Dendritic cell treated with granulocyte-macrophage colony-stimulating factor and Interleukin-4, amounts not matched to agents 40 ng/mL and 50 ng/mL, for 4 days (primary cell): ENCODE results near the gene TNK2.
A peak's percentile ranks its signal among the peaks of the same experiment; 100 is the strongest.
"Not testable (repeated sequence)": the region's sequence is repeated elsewhere in the genome, so short reads cannot be mapped to it uniquely, and the experiment has no call there.

Experiments used
- H3K27ac Mint-ChIP-seq: one replicate; pipeline ENCODE4 v1.8.0; 2022; ENCODE audit warnings: mild to moderate bottlenecking, mixed read lengths
- H3K27me3 Mint-ChIP-seq: one replicate; pipeline ENCODE4 v1.8.0; 2022; ENCODE audit warnings: mild to moderate bottlenecking, mixed read lengths
- H3K36me3 Mint-ChIP-seq: one replicate; pipeline ENCODE4 v1.8.0; 2022; ENCODE audit warnings: low read depth, mixed read lengths
- H3K4me1 Mint-ChIP-seq: one replicate; pipeline ENCODE4 v1.8.0; 2022; ENCODE audit warnings: low read depth, mixed read lengths
- H3K4me3 Mint-ChIP-seq: one replicate; pipeline ENCODE4 v1.8.0; 2022; ENCODE audit warnings: mild to moderate bottlenecking, moderate library complexity, mixed read lengths
- H3K9me3 Mint-ChIP-seq: one replicate; pipeline ENCODE4 v1.8.0; 2022; ENCODE audit warnings: mixed read lengths
- intact Hi-C: fragments of 100-400 bp; cut with micrococcal nuclease; formaldehyde crosslinking; loops from one replicate; pipeline ENCODE4 v1.15.0; 2022

TNK2 gene

DNA sequence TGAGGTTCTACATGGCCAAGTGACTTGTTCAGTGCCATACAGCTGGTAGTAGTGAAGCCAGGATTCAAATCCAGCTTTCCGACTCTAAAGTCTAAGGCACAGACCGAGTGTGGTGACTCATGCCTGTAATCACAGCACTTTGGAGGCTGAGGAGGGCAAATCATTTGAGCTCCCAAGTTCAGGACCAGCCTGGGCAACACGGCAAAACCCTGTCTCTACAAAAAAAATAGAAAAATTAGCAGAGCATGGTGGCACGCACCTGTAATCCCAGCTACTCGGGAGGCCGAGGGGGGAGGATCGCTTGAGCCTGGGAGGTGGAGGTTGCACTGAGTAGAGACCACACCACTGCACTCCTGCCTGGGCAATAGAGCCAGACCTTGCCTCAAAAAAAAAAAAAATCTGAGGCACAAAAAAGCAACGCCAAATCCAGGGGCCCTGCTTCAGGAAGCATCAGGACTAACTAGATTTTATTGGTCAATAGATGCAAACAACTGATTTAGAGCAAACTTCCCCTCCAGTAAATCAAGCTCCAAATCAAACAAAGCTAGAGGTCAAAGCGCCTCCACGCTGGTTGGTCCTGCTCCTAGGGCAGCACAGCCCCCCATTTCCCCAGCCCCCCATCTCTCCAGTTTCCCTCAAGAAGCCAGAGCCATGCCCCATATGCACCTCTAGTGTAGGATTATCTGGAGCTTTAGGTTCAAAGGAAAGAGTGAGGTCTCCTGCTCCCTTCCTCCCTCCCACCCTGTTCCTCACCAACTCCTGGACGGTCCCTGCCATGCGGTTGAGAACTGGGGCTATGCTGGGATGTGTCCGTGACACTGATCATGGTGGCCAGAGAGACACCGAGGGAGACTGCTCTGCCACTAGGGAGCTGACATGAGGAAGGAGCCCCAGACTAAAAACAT is 2.9 kb upstream of the TNK2 start:
- no peak overlapping the region for H3K4me3 Mint-ChIP-seq
- no peaks in the 10 kb centered on the region for H3K9me3 Mint-ChIP-seq
- no peak overlapping the region for H3K27ac Mint-ChIP-seq
- H3K4me1 Mint-ChIP-seq = peaks cover 47% of the 10 kb centered on the region
- intact Hi-C loops = no loop called here
- peaks cover 9% of the 10 kb centered on the region for H3K36me3 Mint-ChIP-seq
- peaks cover 4% of the 10 kb centered on the region for H3K27me3 Mint-ChIP-seq

DNA sequence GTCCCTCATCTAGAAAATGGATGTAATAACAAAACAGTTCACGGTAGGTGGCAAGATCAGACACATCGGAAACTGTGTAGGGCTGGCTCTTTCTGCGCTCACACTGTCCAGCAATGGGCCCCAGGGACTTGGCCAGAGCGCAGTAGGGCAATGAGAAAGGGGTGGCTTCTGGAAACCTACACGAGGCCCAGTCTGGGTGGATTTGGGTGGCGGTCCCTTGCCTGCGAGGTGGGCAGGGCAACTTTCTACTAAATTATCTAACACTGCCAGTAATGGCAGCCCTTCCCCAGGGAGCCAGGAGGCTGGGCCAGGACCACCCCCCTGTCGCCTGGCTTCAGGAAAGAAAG is 2.1 kb upstream of the TNK2 start:
- Mint-ChIP-seq H3K27ac (peak overlapping the region; percentile 66), H3K36me3 (peaks cover 9% of the 10 kb centered on the region), H3K4me1 (peaks cover 56% of the 10 kb centered on the region), H3K9me3 (no peaks in the 10 kb centered on the region), H3K27me3 (peaks cover 3% of the 10 kb centered on the region), H3K4me3 (peak overlapping the region; percentile 71)
- intact Hi-C loops = no loop called here

DNA sequence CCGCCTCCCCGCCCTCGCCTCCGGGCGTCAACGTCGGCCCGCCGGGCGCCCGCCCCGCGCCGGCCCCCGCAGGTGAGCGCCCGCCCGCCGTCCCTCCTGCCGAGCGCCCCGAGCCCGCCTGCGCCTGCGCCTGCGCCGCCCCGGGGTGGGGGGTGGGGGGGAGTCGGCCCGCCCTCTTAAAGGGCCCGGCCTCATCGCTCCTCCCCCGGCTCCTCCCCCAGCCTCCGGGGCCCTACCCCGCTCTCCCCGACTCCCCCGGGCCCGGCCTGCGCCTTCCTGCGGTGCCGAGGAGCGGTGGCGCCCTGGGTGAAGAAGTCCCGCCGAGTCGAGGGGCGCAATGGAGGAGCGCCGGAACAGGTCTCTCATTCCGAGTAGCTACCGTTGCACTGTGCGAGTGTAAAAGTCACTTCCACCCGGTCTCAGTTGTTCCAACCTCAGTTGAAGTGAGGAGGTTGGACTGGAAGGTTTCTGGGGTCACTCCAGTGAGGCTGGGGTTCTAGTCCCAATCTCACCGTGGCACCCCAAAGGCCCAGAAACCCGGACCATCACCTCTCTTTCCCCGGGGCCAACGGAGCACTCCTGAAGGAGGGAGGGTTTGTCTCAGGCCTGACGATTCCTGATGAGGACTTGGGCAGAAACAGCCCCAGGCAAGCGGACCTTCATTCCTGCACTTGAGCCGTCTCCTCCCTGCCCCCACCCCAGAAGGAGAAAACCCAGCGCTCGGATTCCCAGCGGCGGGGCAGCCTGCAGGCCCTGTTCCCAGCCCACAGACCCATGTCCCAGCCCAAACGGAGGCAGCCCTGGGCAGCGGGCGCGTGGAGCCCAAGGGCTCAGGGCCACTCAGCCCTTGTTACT is 1.5 kb upstream of the TNK2 start:
- peaks cover 58% of the 10 kb centered on the region for H3K4me1 Mint-ChIP-seq
- intact Hi-C loops = loop anchor here (1.0 kb wide), 1 partner anchor 10 kb away; no protein-coding TSS in a partner anchor
- peak overlapping the region; percentile 71 for H3K4me3 Mint-ChIP-seq
- H3K27me3 Mint-ChIP-seq = peaks cover 3% of the 10 kb centered on the region
- H3K9me3 Mint-ChIP-seq = no peaks in the 10 kb centered on the region
- peak overlapping the region; percentile 66 for H3K27ac Mint-ChIP-seq
- peaks cover 9% of the 10 kb centered on the region for H3K36me3 Mint-ChIP-seq

DNA sequence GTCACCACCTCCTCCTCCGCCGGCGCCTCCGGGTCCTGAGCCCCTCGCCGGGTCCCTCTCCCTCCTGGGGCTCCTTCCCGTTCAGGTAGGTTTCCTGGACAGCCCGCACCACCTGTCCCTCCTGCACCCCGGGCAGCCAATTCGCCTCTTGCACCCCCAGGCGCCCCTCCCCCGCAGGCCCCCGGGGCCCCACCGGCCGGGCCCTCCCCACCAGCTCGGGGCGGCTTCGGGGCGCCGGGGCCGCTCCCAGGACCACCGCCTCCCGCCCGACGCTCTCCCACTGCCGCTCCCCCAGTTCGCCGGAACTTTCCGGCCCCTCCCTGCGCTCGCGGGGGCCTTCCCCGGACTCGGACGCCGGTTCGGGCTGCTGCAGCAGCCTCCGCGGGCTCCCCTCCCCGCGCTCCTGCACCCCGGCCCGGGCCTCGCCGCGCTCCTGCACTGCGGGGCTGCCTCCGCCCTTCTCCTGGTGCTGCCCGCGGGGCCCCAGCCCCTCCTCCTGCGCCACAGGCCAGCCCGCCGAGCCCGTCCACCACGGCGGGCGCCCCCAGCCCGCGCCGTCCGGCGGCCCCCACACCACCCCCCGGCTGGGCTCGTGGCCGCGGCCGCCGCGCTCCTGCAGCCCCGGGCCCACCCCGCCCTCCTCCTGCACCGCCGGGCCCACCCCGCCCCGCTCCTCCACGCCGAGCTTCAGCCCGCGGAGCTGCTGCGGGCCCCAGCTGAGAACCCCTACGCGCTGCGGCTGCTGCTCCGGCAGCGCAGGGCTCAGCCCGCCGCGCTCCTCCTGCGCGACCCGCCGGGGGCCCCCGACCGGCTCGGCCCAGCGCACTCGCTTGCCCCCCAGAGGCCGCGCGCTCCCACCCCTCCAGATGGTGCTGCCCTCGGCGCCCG is 587 bp upstream of the TNK2 start:
- no peaks in the 10 kb centered on the region for H3K9me3 Mint-ChIP-seq
- H3K4me1 Mint-ChIP-seq = peaks cover 62% of the 10 kb centered on the region
- H3K4me3 Mint-ChIP-seq = peak overlapping the region; percentile 88
- H3K36me3 Mint-ChIP-seq = peaks cover 9% of the 10 kb centered on the region
- intact Hi-C loops = loop anchor here (1.0 kb wide), 1 partner anchor 9 kb away; no protein-coding TSS in a partner anchor
- peak overlapping the region; percentile 96 for H3K27ac Mint-ChIP-seq
- peaks cover 3% of the 10 kb centered on the region for H3K27me3 Mint-ChIP-seq

DNA sequence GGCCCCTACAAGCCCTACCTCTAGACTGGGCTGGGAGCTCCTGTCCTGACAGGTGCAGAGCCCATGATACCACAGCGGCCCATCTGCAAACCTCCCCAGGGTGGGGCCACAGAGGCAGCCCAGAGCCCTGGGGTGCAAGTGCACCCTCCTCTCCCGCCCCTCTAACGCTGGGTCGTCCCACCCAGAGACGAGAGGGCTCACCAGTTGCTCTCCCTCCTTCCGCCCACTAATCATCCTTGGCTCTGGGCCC is 742 bp downstream of the TNK2 start:
- Mint-ChIP-seq H3K4me3 (peak overlapping the region; percentile 88), H3K36me3 (peaks cover 9% of the 10 kb centered on the region), H3K27ac (peak overlapping the region; percentile 96), H3K27me3 (peaks cover 3% of the 10 kb centered on the region), H3K4me1 (peaks cover 76% of the 10 kb centered on the region), H3K9me3 (no peaks in the 10 kb centered on the region)
- intact Hi-C loops = loop anchor here (1.0 kb wide), 1 partner anchor 12 kb away; no protein-coding TSS in a partner anchor

DNA sequence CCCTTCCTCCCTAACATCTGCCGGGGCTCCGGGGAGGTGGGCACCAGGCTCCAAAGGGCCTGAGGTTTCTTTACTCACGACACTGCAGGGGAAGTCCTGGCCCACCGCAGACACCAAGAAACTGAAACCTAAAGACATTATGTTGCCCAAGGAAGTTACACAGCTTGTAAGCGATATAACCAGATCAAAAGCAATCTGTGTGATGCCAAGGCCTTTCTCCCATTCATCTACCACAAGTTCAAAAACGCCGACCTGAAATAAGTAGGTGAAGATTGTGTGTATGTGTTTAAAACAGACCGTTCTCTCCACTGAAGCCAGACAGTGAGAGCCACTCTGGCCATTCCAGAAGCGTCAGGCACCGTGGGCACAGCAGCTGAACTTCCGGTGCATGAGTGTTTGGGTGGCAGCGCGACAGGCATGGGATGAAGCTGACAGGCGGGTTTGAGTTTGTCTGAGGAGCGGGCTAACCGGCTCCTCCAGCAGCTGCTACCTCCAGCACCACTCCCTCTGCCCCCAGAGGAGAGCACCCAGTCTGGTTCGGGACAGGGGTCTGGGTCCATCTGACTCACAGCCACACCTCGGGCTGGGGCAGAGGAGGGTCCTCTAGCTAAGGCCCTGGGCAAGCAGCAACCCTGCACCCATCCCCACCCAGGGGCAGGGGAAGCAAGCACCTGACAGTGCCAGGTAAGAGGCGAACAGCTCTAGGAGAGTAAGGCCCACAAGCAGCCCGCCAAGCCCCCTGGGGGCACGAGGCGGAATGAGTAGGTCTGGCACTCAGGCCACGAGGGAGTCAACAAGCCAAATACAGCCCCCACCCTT is 1.3 kb downstream of the TNK2 start:
- Mint-ChIP-seq H3K27me3 (peaks cover 3% of the 10 kb centered on the region), H3K4me3 (peak overlapping the region; percentile 88), H3K4me1 (peaks cover 77% of the 10 kb centered on the region)

DNA sequence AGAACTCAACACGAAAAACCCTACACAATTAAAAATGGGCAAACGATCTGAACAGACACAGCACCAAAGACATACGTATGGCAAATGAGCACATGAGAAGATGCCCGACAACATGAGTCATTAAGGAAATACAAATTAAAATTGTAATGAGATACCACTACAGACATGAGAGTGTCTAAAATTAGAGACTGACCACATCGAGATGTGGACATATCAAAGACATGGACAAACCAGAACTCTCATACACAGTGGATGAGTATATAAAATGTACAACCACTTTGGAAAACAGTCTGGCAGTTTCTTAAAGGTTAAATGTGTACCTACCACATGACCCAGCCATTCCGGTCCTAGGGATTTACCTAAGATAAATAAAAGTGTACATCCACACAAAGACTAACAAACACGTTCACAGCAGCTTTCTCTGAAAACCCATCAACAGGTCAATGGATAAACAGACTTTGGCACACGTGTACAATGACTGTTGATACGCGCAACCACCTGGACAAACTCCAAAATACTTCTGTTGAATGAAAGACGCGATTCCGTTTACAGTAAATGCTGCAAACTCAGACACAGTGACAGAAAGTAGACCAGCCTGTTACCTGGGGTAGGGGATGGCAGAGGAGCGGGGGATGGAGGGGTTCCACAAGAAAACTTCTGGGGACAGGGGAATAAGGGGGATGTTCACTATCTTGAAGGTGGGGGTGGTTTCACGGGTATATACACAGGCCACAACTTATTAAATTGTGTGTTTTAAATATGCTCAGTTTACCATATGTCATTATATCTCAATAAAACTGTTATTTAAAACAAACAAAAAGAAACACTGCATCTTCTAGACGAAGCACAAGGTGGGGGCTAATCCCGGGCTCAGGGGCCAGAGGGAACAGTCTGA is 2.1 kb downstream of the TNK2 start:
- intact Hi-C loops = no loop called here
- Mint-ChIP-seq H3K4me1 (peaks cover 78% of the 10 kb centered on the region), H3K36me3 (peaks cover 9% of the 10 kb centered on the region), H3K9me3 (no peaks in the 10 kb centered on the region), H3K27me3 (no peaks in the 10 kb centered on the region), H3K27ac (peak overlapping the region; percentile 96), H3K4me3 (peak overlapping the region; percentile 88)

More for the DNA sequence above, 1.3 kb downstream of the TNK2 start:
- no peaks in the 10 kb centered on the region for H3K9me3 Mint-ChIP-seq
- peak overlapping the region; percentile 96 for H3K27ac Mint-ChIP-seq
- H3K36me3 Mint-ChIP-seq = peaks cover 9% of the 10 kb centered on the region
- intact Hi-C loops = loop anchor here (1.0 kb wide), 1 partner anchor 12 kb away; no protein-coding TSS in a partner anchor

DNA sequence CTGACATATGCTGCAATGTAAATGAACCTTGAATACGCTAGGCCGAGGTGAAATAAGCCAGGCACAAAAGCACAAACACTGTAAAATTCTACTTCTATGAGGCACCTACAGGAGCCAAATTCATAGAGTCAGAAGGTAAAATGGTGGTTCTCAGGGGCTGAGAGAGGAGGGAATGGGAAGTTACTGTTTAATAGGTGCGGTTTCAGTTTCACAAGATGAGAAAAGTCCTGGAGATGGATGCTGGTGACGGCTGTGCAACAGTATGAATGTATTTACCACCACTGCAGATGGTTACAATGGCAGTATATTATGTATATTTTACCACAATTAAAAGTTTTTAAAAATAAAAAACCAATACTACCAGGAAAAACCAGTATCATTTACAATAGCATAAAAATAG is 4.0 kb downstream of the TNK2 start:
- H3K27ac Mint-ChIP-seq = peak overlapping the region; percentile 96
- H3K4me3 Mint-ChIP-seq = no peak overlapping the region
- H3K9me3 Mint-ChIP-seq = no peaks in the 10 kb centered on the region
- H3K27me3 Mint-ChIP-seq = no peaks in the 10 kb centered on the region
- intact Hi-C loops = no loop called here
- H3K36me3 Mint-ChIP-seq = peaks cover 9% of the 10 kb centered on the region
- peaks cover 89% of the 10 kb centered on the region for H3K4me1 Mint-ChIP-seq

DNA sequence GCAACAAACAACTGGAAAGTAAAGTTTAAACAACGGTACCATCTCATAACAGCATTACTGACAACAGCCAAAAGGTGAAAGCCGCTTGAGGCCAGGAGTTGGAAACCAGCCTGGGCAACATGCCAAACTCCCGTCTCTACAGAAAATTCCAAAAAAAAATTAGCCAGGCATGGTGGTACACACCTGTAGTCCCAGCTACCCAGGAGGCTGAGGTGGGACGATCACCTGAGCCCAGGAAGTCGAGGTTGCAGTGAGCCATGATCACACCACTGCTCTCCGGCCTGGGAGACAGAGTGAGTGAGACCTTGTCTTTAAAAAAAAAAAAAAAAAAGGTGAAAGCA is 4.4 kb downstream of the TNK2 start:
- Mint-ChIP-seq H3K27ac (peak overlapping the region; percentile 96), H3K36me3 (peaks cover 9% of the 10 kb centered on the region), H3K27me3 (no peaks in the 10 kb centered on the region), H3K4me1 (peaks cover 93% of the 10 kb centered on the region), H3K9me3 (no peaks in the 10 kb centered on the region), H3K4me3 (peak overlapping the region; percentile 56)
- intact Hi-C loops = no loop called here

DNA sequence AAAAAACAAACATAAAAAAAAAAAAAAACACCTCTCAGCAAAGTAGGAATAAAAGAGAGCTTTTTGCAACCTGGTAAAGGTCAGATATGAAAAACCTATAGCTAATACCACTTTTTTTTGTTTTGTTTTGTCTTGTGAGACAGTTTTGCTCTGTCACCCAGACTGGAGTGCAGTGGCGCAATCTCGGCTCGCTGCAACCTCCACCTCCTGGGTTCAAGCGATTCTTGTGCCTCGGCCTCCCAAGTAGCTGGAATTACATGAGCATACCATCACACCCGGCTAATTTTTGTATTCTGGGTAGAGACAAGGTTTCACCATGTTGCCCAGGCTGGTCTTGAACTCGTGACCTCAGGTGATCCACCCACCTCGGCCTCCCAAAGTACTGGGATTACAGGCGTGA is 5.7 kb downstream of the TNK2 start:
- peaks cover 95% of the 10 kb centered on the region for H3K4me1 Mint-ChIP-seq
- not testable (repeated sequence) for H3K4me3 Mint-ChIP-seq

DNA sequence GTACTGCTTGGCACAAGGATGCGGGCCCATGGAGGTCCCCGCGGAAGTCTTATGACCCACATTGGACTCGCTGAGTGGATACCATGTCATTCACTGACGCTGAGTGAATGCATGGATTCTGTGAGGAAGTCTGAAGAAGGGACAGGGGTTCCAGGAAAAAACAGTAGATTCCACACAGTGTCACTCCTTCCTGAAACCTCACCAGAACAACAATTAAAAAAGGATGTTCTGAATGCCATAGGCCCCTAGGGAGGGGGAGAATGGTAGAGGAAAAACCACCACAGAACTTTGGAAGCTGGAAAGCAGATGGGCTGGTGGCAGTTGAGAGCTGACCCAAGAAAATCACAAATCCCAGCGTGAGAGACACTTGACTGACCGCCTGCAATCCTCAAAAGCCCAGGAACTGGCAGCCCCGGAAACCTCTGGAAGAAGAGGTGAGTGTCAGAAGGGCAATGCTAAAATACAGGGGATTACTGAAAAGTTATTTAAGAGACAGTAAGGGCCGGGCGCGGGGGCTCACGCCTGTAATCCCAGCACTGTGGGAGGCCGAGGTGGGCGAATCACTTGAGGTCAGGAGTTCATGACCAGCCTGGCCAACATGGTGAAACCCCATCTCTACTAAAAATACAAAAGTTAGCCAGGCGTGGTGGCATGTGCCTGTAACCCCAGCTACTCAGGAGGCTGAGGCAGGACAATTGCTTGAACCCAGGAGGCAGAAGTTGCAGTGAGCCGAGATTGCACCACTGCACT is 6.3 kb downstream of the TNK2 start:
- H3K27ac Mint-ChIP-seq = peak overlapping the region; percentile 96
- H3K9me3 Mint-ChIP-seq, H3K27me3 Mint-ChIP-seq, intact Hi-C loops, H3K36me3 Mint-ChIP-seq: not testable (repeated sequence)
- peaks cover 95% of the 10 kb centered on the region for H3K4me1 Mint-ChIP-seq
- H3K4me3 Mint-ChIP-seq = peak overlapping the region; percentile 41

More for the DNA sequence above, 5.7 kb downstream of the TNK2 start:
- H3K36me3 Mint-ChIP-seq, H3K9me3 Mint-ChIP-seq, intact Hi-C loops, H3K27me3 Mint-ChIP-seq: not testable (repeated sequence)
- H3K27ac Mint-ChIP-seq = peak overlapping the region; percentile 96
